ENCODE data around the gene FBXO47.
"Not testable (repeated sequence)": the region's sequence is repeated elsewhere in the genome, so short reads cannot be mapped to it uniquely, and the experiment has no call there.

FBXO47 gene

GRCh38 chr17:38912221-38912813, 54.9 kb downstream of the FBXO47 start:
- no peaks in the 10 kb centered on the region for H3K79me2 ChIP-seq (ENCODE audit: insufficient read depth, low read depth)
- H3K4me2 ChIP-seq, result no peak overlapping the region
- H4K20me1 ChIP-seq (ENCODE audit: insufficient read depth), result no peaks in the 10 kb centered on the region
- H3K4me3 ChIP-seq (IDR thresholded peaks at IDR 0.05; ENCODE audit: insufficient read depth, low read depth, low read length), result no peak overlapping the region
- H2AFZ ChIP-seq (ENCODE audit: low read depth), result no peak overlapping the region
- no peaks in the 10 kb centered on the region for H3K36me3 ChIP-seq (ENCODE audit: insufficient read depth)
- H3K4me1 ChIP-seq (ENCODE audit: low read depth, poor library complexity, severe bottlenecking), result no peaks in the 10 kb centered on the region
- no peak for TF ChIP-seq CTCF (conservative IDR thresholded peaks at IDR 0.05; ENCODE audit: low read depth, low read length)
- H3K27ac ChIP-seq, result no peak overlapping the region
- H3K9ac ChIP-seq, result no peak overlapping the region
- H3K27me3 ChIP-seq (ENCODE audit: insufficient read depth, low read depth), result no peaks in the 10 kb centered on the region

GRCh38 chr17:38911731-38912081, 55.5 kb downstream of the FBXO47 start:
- H3K4me3 ChIP-seq (IDR thresholded peaks at IDR 0.05; ENCODE audit: insufficient read depth, low read depth, low read length); H3K9ac ChIP-seq; H3K27me3 ChIP-seq (ENCODE audit: insufficient read depth, low read depth); H4K20me1 ChIP-seq (ENCODE audit: insufficient read depth); H3K79me2 ChIP-seq (ENCODE audit: insufficient read depth, low read depth); H3K4me1 ChIP-seq (ENCODE audit: low read depth, poor library complexity, severe bottlenecking); H3K36me3 ChIP-seq (ENCODE audit: insufficient read depth); H2AFZ ChIP-seq (ENCODE audit: low read depth); H3K27ac ChIP-seq; H3K4me2 ChIP-seq: not testable (repeated sequence)

DNA sequence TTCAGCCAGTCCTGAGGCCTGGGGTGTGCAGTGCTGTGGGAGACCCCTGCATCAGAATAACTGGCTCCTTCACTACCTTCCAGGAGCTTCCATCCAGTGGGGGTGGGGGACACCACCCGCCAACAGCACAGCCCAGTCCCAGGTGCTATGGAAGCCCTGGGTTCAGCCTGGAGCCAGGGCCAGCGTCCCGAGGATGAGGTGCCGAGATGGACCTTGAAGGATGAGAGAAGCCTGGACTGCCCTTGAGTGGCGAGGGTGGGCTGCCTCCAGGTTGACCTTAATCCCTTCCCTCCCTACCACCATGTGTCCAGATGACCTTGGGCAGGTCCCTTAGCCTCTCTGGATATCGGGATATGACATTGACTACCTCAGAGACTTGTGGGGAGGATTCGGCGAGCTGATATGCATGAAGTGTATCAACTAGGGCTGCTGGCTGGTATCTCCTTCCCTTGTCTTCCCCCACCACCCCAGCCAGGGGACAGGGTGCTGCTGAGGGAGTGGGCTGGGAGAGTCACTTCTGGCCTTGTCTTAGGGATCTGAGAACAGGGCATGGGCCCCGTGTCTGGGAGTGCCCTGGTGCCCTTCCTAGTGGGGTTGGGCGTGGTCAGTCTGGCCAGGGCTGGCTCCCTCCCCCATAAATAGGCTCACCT, 56.0 kb downstream of the FBXO47 start:
- Histone ChIP-seq H3K4me3 (IDR thresholded peaks at IDR 0.05; ENCODE audit: insufficient read depth, low read depth, low read length) (no peak overlapping the region), H3K27me3 (ENCODE audit: insufficient read depth, low read depth) (no peaks in the 10 kb centered on the region), H3K79me2 (ENCODE audit: insufficient read depth, low read depth) (no peaks in the 10 kb centered on the region), H2AFZ (ENCODE audit: low read depth) (no peak overlapping the region), H3K9ac (no peak overlapping the region), H3K4me2 (no peak overlapping the region), H3K4me1 (ENCODE audit: low read depth, poor library complexity, severe bottlenecking) (no peaks in the 10 kb centered on the region), H3K36me3 (ENCODE audit: insufficient read depth) (no peaks in the 10 kb centered on the region), H3K27ac (no peak overlapping the region), H4K20me1 (ENCODE audit: insufficient read depth) (no peaks in the 10 kb centered on the region)
- TF ChIP-seq CTCF (conservative IDR thresholded peaks at IDR 0.05; ENCODE audit: low read depth, low read length), result no peak

DNA sequence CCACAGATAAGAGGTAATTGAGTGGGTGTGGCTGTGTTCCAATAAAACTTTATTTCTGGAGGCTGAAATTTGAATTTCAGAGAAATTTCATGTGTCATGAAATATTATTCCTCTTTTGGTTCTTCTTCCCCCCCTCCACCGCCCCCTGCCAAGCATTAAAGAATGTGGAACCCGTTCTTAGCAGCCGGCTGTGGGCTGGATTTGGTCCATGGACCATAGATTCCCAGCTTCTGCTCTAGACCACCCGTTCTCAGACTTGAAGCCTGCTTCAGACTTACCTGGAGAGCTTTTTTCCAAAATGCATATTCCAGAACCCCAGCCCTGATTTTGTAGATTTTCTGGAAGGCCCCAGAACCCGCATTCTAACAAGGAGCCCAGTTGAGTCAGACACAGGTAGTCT, 56.9 kb downstream of the FBXO47 start:
- no peak for TF ChIP-seq CTCF (conservative IDR thresholded peaks at IDR 0.05; ENCODE audit: low read depth, low read length)
- H3K36me3 ChIP-seq (ENCODE audit: insufficient read depth), result no peaks in the 10 kb centered on the region

DNA sequence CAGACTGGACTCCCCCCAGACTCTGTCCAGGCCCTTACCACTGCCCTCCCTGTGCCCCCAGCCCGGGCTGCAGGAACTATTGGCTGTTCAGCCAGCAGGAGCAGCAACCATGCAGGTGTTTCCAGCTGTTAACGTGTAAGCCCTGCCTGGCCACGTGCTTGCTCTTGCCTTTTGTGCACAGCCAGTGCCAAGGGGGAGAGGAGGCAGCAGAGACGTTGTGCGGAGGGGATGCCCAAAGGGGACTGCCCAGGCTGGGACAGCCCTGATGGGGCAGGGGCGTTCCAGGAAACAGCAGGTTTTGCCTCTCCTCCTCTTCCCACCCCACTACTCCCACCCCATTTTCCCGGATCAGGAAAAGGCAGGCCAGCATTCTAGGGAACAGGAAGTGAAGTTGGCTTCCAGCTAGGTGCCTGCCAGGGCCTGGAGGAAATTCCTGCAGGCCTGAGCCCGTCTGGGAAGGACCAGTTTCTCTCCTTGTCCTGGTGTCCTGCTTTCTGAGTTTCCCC, 58.5 kb downstream of the FBXO47 start:
- Histone ChIP-seq H3K79me2 (ENCODE audit: insufficient read depth, low read depth) (no peaks in the 10 kb centered on the region), H3K4me3 (IDR thresholded peaks at IDR 0.05; ENCODE audit: insufficient read depth, low read depth, low read length) (no peak overlapping the region), H3K27ac (no peak overlapping the region), H3K9ac (no peak overlapping the region), H2AFZ (ENCODE audit: low read depth) (no peak overlapping the region), H3K4me1 (ENCODE audit: low read depth, poor library complexity, severe bottlenecking) (no peaks in the 10 kb centered on the region), H4K20me1 (ENCODE audit: insufficient read depth) (no peaks in the 10 kb centered on the region), H3K4me2 (no peak overlapping the region), H3K27me3 (ENCODE audit: insufficient read depth, low read depth) (no peaks in the 10 kb centered on the region), H3K36me3 (ENCODE audit: insufficient read depth) (no peaks in the 10 kb centered on the region)
- no peak for TF ChIP-seq CTCF (conservative IDR thresholded peaks at IDR 0.05; ENCODE audit: low read depth, low read length)

More for the DNA sequence above, 56.9 kb downstream of the FBXO47 start:
- Histone ChIP-seq H2AFZ (ENCODE audit: low read depth) (no peak overlapping the region), H3K79me2 (ENCODE audit: insufficient read depth, low read depth) (no peaks in the 10 kb centered on the region), H4K20me1 (ENCODE audit: insufficient read depth) (no peaks in the 10 kb centered on the region), H3K27me3 (ENCODE audit: insufficient read depth, low read depth) (no peaks in the 10 kb centered on the region), H3K4me2 (no peak overlapping the region), H3K4me1 (ENCODE audit: low read depth, poor library complexity, severe bottlenecking) (no peaks in the 10 kb centered on the region), H3K27ac (no peak overlapping the region), H3K9ac (no peak overlapping the region), H3K4me3 (IDR thresholded peaks at IDR 0.05; ENCODE audit: insufficient read depth, low read depth, low read length) (no peak overlapping the region)
